SU-DHL-6 (cell line): ENCODE measurements around the gene MB.

Experiments used
- CTCF ChIP-seq: fragments of 200-600 bp; sonication (generic); IDR thresholded peaks from one replicate; pipeline ENCODE4 v1.5.1; 2017; ENCODE audit warnings: antibody characterized with exemption, mild to moderate bottlenecking, low read length, moderate library complexity; ENCODE audit not compliant: insufficient read depth, poor library complexity, severe bottlenecking
- EZH2phosphoT487 ChIP-seq: fragments of 200-600 bp; sonication (generic), shearing (Covaris generic); conservative IDR thresholded peaks from 2 replicates; pipeline ENCODE4 v1.6.1; 2018; ENCODE audit warnings: mild to moderate bottlenecking, antibody characterized with exemption, low read length, moderate library complexity, mixed read lengths

GRCh38 chr22:35627267-35628041 is 10.3 kb upstream of the MB start:
- TF ChIP-seq CTCF (peak; percentile 46), EZH2phosphoT487 (no peak)
